Measurements from ENCODE around the gene TSPAN9.

The TSPAN9 gene

GRCh38 chr12:3285570-3285969, 208.4 kb downstream of the TSPAN9 start:
- DNase-seq, result no peak

GRCh38 chr12:3288690-3289089, 211.5 kb downstream of the TSPAN9 start:
- DNase-seq, result no peak

GRCh38 chr12:3289702-3290101, 212.5 kb downstream of the TSPAN9 start:
- DNase-seq, result no peak

GRCh38 chr12:3291939-3292338, 214.8 kb downstream of the TSPAN9 start:
- DNase-seq, result no peak

- DNase-seq, result no peak
Observed at GRCh38 chr12:3292677-3293412, 215.7 kb downstream of the TSPAN9 start.

DNA sequence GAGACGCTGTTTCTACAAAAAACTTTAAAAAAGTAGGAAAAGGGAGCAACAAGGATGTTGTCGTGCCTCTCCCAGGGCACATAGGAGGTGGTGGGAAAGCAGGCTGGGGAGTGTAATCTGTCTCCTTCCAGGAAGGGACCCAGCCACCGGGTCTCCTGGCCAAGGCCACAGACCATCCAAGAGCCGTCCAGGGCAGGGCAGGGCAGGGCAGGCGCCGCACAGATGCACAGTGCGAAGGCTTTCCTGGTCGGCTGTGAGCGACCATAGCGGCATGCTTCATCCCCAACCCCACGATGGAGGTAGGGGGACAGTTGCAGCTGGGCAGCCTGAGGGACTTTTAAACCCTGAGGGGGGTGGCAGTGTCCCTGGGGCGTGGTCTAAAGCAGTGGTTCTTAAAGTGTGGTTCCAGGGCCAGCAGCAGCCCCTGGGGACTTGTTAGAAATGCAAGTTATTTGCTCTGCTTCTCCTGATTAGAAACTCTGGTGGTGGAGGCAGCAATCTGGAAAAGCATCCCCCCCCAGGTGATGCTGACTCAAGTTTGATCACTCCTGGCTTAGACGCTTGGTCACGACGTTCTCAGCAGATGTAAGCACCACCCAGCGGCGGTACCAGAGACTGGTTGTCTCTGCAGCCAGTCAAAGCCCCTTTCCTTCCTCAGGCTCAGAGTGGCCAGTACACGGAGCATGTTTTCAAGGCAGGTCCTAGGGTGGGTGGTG, 216.4 kb downstream of the TSPAN9 start:
- no peak for DNase-seq

DNA sequence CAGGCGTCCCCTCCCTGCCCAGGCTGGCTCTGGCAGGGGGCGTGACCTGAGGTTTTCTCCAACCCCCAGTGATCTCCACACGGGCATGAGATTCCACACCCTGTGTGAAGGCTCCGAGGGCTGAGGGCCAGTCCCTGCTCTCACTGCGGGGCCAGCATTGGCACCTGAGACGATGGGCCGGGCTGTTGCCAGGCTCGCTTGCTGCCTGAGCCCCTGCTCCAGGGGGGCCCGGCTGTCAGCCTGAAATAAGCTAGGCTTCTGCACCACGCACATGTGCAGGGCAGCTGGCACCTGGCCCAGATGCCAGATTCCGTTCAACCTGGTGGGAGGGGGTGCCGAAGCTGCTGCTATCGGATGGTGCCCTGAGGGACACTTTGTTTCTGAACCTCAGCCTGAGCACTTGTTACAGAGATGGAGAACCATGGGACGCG, 217.3 kb downstream of the TSPAN9 start:
- DNase-seq, result no peak

GRCh38 chr12:3295225-3295624, 218.0 kb downstream of the TSPAN9 start:
- no peak for DNase-seq

GRCh38 chr12:3295646-3296408, 218.6 kb downstream of the TSPAN9 start:
- no peak for DNase-seq

GRCh38 chr12:3296409-3296701, 219.2 kb downstream of the TSPAN9 start:
- no peak for DNase-seq

GRCh38 chr12:3298603-3299002, 221.4 kb downstream of the TSPAN9 start:
- DNase-seq, result no peak

DNA sequence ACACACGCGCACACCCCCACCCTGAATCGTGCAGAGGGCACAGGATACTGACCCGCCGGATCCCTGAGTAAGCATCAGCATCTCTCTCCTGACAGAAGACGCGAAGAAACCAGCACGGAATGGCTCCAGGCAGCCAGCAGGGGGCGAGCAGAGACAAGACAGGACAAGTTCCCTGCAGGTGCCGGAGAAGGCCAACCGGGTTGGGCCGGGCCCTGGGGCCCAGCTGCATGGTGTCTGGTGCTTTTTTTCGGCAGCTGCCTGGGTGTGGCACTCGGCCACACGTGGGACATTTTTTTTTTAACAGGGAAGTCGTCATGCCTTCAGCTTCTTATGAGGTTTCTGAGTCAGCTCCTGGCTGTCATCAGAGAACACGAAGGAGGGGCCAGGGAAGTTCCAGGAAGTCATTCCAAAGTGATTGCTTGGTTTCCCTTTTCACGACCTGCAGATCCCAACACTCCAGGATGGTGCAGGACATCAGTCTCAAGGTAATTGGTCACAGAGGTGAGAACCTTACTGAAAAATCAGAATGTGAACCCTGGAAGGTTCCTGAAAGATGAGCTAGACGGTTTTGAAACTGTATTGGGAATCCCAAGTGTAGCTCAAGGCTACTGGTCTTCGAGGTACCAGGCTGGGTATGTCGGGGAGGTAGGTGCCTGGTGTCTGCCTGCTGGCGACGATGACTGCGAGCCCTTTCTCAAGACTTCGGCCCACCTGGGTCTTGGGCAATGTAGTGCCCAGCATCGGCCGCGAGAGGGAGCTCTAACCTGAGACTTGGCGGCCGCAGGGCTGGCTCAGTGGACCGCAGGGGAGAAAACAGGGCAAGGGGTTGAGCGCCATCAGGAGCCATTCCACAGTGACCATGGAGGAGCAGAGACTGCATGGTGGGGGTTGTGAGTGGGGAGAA, 223.0 kb downstream of the TSPAN9 start:
- DNase-seq, result peak; percentile 79

GRCh38 chr12:3300833-3301401, 223.7 kb downstream of the TSPAN9 start:
- DNase-seq, result no peak

DNA sequence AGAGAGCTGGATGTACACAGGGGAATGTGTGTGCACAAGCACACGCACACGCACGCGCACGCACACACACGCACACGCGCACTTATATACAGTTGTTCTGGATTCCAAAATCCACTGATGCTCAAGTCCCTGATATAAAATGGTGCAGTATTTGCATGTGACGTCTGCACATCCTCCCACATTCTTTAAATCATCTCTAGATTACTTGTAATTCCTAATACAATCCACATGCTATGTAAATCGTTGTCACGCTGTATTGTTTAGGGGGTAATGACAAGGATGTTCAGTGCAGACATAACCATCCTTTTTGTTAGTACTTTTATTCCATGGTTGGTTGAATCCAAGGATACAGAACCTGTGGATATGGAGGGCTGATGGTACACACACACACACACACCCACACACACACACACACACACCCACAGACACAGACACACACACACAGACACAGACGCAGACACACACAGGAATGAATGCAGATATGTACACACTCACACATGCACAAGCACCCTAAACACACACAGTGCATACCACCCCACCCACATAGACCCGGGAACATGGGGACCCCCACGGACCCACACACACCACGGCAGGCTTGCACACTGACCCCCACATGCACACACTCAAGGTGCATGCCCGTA, 225.3 kb downstream of the TSPAN9 start:
- no peak for DNase-seq

DNA sequence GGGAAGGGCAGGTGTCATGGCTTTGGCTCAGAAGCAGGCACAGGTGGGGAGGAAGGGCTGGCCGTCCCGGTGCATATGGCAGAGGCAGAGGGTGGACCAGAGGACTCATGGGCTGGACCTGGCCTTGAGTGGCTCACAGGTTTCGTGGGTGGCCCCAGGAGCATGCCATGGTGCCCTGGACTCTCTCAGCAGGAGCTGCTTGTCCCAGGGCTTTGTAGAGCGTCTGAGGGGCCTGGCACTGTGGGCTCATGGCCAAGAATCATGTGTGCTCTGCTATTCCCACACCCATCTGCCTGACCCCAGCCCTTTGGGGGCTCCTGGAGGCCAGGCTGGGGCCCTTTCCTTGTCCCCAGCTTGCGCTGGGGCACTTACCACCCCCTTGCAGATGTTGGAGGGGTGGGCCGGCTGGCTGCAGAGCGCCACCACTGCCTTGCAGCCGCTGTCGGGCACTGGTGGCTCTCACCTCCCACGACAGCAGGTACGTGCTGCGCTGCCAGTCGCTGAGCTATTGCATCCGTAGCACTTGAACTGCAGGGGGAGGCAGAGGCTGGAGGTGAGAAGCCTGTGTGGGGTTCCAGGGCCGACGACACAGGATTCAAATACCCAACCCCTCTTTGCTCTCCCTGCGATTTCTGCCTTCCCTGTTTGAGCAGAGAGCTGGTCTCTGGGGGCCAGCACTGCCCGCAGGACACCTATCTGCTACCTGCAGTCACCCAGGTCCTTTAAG, 226.4 kb downstream of the TSPAN9 start:
- no peak for DNase-seq

DNA sequence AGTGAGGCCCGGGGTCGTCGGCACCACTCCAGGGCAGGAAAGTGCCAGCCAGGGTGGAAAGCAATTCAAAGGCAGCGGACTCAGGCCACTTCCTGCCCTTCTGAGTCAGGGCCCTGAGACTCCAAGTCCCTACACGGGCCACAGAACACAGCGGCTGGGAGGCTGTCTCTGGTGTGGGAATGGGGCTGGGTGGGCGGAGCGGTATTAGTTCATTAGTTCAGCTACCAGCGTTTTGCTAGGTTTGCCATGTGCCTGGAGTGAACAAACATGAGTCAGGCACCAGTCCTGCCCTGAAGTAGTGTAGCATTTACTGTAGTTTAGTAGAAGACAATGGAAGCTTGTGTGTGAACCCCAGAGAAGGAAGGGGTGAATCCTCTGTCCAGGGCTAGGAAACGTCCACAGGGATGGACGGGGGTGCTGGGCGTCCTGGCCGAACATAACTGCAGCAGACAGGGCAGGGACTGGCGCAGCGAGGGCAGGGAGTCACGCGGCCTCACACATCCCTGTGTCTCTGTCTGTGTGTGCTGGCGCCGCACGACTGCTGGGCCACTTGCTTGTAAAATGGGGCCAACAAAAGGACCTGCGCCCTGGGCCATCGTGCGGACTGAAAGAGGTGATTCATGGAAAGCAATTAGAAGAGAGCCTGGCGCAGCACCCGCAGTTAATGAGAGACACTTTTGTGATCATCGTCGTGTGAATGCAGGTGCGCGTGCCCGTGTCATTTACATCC, 227.4 kb downstream of the TSPAN9 start:
- no peak for DNase-seq

GRCh38 chr12:3305464-3305863, 228.3 kb downstream of the TSPAN9 start:
- no peak for DNase-seq

DNA sequence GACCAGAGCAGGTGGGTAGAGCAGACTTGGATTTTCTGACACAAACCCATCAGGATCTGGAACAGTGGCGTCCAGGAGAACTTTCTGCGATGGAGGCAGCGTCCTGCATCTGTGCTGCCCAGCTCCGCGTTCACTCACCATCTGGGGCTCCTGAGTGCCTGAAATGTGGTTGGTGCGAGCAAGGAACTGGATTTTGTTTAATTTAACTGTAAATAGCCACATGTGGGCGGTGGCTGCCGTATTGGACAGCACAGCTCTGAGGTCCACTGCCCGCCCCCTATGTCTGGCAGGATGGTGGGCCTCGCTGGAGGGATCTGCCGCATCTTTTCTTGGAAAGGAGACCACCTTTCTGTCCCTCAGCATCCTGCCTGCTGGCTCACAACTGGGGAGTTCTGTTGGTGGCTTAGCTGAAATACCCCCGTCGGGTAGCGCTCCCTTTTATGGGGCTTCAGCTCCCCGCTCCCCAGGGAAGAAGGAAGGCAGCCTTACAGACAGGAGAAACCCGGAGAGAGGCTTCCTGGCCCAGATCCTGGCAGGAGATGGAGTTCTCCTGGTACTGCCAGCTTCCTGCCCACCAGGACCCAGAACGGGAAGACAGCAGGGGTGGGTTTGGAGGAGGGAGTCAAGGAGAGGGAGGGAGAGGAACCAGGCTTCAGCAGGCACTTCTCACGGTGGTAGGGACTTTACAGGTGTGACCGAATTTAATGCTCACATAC, 228.9 kb downstream of the TSPAN9 start:
- DNase-seq, result no peak

GRCh38 chr12:3307389-3307788, 230.2 kb downstream of the TSPAN9 start:
- no peak for DNase-seq

GRCh38 chr12:3308063-3308462, 230.9 kb downstream of the TSPAN9 start:
- no peak for DNase-seq
